K562 (cell line): ENCODE data around the gene NCAPG2. TPM values are rescaled to one million over a fixed set of nuclear protein-coding genes. Genes with fewer than 3 reads are reported as not detected.

Experiments
- EP400 ChIP-seq: fragments of 450-650 bp; IDR thresholded peaks from 2 replicates; pipeline ENCODE4 v1.6.1; 2017; ENCODE audit warnings: antibody characterized with exemption, mild to moderate bottlenecking, moderate library complexity
- FOS ChIP-seq: IDR thresholded peaks from 3 replicates; pipeline ENCODE4 v1.6.1; 2011; ENCODE audit not compliant: insufficient read length; ENCODE audit errors: extremely low read depth
- GATA2 ChIP-seq: sonication (generic); formaldehyde crosslinking; IDR thresholded peaks from 2 replicates; pipeline ENCODE4 v1.4.0; 2020; ENCODE audit warnings: mild to moderate bottlenecking, missing genetic modification reagents
- HNRNPUL1 ChIP-seq: fragments of 200-400 bp; formaldehyde crosslinking; IDR thresholded peaks from 2 replicates; pipeline ENCODE4 v1.6.1; 2017; ENCODE audit warnings: low read length
- MEF2D ChIP-seq: conservative IDR thresholded peaks from 2 replicates; pipeline ENCODE4 v1.6.1; 2016; ENCODE audit warnings: low read depth, missing genetic modification characterization, missing compliant biosample characterization
- NBN ChIP-seq: fragments of 450-650 bp; IDR thresholded peaks from 2 replicates; pipeline ENCODE4 v1.6.1; 2016; ENCODE audit warnings: low read depth, mild to moderate bottlenecking
- NFRKB ChIP-seq: fragments of 450-650 bp; IDR thresholded peaks from 2 replicates; pipeline ENCODE4 v1.6.1; 2016; ENCODE audit warnings: low read depth
- PRDM10 ChIP-seq: fragments of 450-650 bp; IDR thresholded peaks from 2 replicates; pipeline ENCODE4 v1.6.1; 2018; ENCODE audit not compliant: partially characterized antibody
- SREBF1 ChIP-seq: fragments of 150-350 bp; IDR thresholded peaks from 2 replicates; pipeline ENCODE4 v1.6.1; 2014; ENCODE audit warnings: antibody characterized with exemption, low read depth, low read length, borderline replicate concordance
- STAT5A ChIP-seq: IDR thresholded peaks from 2 replicates; pipeline ENCODE4 v1.6.1; 2012; ENCODE audit warnings: low read length, inconsistent platforms, borderline replicate concordance
- ZBTB1 ChIP-seq: sonication (generic); formaldehyde crosslinking; IDR thresholded peaks from 2 replicates; pipeline ENCODE4 v1.8.1; 2023; ENCODE audit warnings: missing genetic modification reagents, low read depth, mild to moderate bottlenecking, borderline replicate concordance
- ZEB2 ChIP-seq: fragments of 450-650 bp; IDR thresholded peaks from 2 replicates; pipeline ENCODE4 v1.6.1; 2016
- ZNF184 ChIP-seq: sonication (generic); formaldehyde crosslinking; IDR thresholded peaks from 2 replicates; pipeline ENCODE4 v1.5.0; 2020; ENCODE audit warnings: missing genetic modification reagents
- ZNF318 ChIP-seq, 2 experiments: fragments of 450-650 bp; IDR thresholded peaks; 2 replicates each; pipeline ENCODE4 v1.6.1; 2016; ENCODE audit warnings: mild to moderate bottlenecking in 2 of 2, borderline replicate concordance in 1 of 2, low read depth in 1 of 2, moderate library complexity in 1 of 2
- ZNF512 ChIP-seq: IDR thresholded peaks from 2 replicates; pipeline ENCODE4 v1.6.1; 2016; ENCODE audit warnings: missing genetic modification characterization, missing compliant biosample characterization
- polyA plus RNA-seq, 8 experiments: library from polyadenylated mRNA; depleted of rRNA in 4 of 8; stranded (reverse) in 5 of 8; unstranded in 3 of 8; fragments of >200 nt; fragmentation: Nextera tagmentation in 2 of 8; fragmentation: Illumina TruSeq in 1 of 8; extraction: Ambion mirVana in 2 of 8; extraction: Trizol in 1 of 8; gene quantifications; 2 replicates each; pipeline versions ENCODE4 v1.2.1 to v1.2.3, GENCODE V29; 2011 to 2014; ENCODE audit warnings: inconsistent platforms in 1 of 8, missing spikeins in 1 of 8
- total RNA-seq, 7 experiments: library from RNA; depleted of rRNA in 6 of 7; stranded (reverse); fragments of >200 nt in 6 of 7; fragmentation: Illumina TruSeq in 2 of 7; extraction: Trizol in 2 of 7; gene quantifications; 2 replicates each; pipeline versions ENCODE4 v1.2.1 to v1.2.3, GENCODE V29; 2011 to 2021; ENCODE audit warnings: low replicate concordance in 1 of 7

Gene NCAPG2
- total and polyA plus RNA-seq, 9 of the 15 experiments (the other 6 are each of a cell fraction or from before 2014, with no cell fraction given): 21.5 to 127 (median 86.1) TPM

GRCh38 chr7:158740657-158741293, 36.2 kb upstream of the NCAPG2 start (continued):
- TF ChIP-seq NFRKB (no peak), GATA2 (CRISPR knock-in tag) (peak; percentile 62; the same call in 1 of the 2 replicates), SREBF1 (no peak), ZBTB1 (CRISPR knock-in tag) (no peak), FOS (peak; percentile 54), PRDM10 (no peak), ZNF184 (no peak), ZNF512 (no peak), ZEB2 (peak; percentile 73; the same call in 1 of the 2 replicates), EP400 (peak; percentile 45; the same call in 1 of the 2 replicates), ZNF318 (IDR thresholded peaks at IDR 0.05; ENCODE audit: borderline replicate concordance in 1 of 2, low read depth in 1 of 2) (no peak), MEF2D (tag) (no peak), HNRNPUL1 (no peak), STAT5A (peak; percentile 81), NBN (peak; percentile 62; the same call in 1 of the 2 replicates)
